GM23248 (cell line): Measurements from ENCODE around the gene SMCO3.

Source experiments
- EZH2 ChIP-seq: fragments of 200-600 bp; sonication (generic); IDR thresholded peaks from 2 replicates; pipeline ENCODE4 v1.6.1; 2018; ENCODE audit warnings: antibody characterized with exemption, mild to moderate bottlenecking; ENCODE audit not compliant: insufficient read depth, poor library complexity, severe bottlenecking
- EZH2phosphoT487 ChIP-seq: fragments of 200-600 bp; sonication (generic); IDR thresholded peaks from 2 replicates; pipeline ENCODE4 v1.6.1; 2018; ENCODE audit warnings: antibody characterized with exemption, moderate library complexity, mild to moderate bottlenecking, low read depth; ENCODE audit not compliant: insufficient read depth

DNA sequence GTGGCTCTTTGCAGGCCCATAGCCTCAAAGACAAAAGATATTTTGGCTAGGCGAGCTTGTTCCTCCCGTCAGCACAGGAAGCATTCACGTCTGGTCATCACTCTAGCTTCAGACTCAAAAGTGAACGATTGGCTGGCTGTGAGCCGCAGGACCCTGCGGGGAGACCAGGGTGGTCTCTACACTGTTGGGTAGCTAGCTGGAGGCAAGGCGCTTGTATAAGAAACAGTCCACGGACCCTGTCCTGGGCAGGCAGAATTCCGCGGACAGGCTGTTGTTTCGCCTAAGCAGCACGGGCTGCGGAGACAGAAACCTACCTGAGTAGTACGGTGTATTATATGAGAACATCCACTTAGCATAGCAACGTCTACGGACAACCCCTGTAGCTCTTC lies 40.3 kb downstream of the SMCO3 start:
- TF ChIP-seq EZH2 (no peak), EZH2phosphoT487 (no peak)
